Neural progenitor cell (in vitro differentiated cells): ENCODE measurements around the gene ECSIT.
"Not testable (repeated sequence)": the region's sequence is repeated elsewhere in the genome, so short reads cannot be mapped to it uniquely, and the experiment has no call there.

ENCODE experiments used
- CTCF ChIP-seq: fragments of 200-600 bp; sonication (generic); IDR thresholded peaks from 2 replicates; pipeline ENCODE4 v1.5.1; 2017; ENCODE audit warnings: antibody characterized with exemption, mild to moderate bottlenecking
- EZH2phosphoT487 ChIP-seq: fragments of 200-600 bp; sonication (generic); IDR thresholded peaks from 2 replicates; pipeline ENCODE4 v1.6.1; 2017; ENCODE audit warnings: antibody characterized with exemption

- not testable (repeated sequence) for TF ChIP-seq CTCF, EZH2phosphoT487
These were observed 35.3 kb upstream of the ECSIT start for GRCh38 chr19:11564082-11564807.
